Upper lobe of left lung (tissue), 4 donors: ENCODE data around the gene PBX4.

Experiments
- EP300 ChIP-seq, 4 donors: sonication (generic); formaldehyde crosslinking; IDR thresholded peaks; one replicate each; pipeline ENCODE4 v1.5.1; 2017; ENCODE audit warnings: antibody characterized with exemption in 4 of 4, control low read depth in 2 of 4
- TF ChIP-seq, protein P1 (sequence below), 6 experiments: fragments of 450-650 bp in 4 of 6; fragments of 200-600 bp in 2 of 6; sonication (generic) in 2 of 6; IDR thresholded peaks; one replicate each; pipeline ENCODE4 v1.5.1; 2016 to 2019; ENCODE audit warnings: antibody characterized with exemption in 6 of 6

DNA sequence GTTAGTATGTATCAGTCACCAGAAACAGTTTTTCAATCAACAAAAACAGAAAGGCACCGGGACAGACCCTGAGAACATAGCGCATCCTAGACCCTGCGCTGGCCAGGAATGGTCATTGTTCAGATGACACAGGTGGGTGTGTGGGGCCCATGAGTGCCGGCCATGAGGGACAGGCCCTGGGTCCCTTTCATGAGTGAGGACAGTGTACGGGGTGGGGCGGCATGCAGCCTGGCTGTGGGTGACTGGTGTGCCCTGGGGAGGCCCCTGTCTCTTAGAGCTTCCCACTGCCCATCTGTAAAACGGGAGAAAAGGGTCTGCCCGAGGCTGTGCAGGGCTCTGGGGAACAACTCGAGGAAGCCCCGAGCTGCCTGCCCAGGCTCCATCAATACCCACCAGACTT, 25.8 kb downstream of the PBX4 start:
- TF ChIP-seq, protein P1, sequence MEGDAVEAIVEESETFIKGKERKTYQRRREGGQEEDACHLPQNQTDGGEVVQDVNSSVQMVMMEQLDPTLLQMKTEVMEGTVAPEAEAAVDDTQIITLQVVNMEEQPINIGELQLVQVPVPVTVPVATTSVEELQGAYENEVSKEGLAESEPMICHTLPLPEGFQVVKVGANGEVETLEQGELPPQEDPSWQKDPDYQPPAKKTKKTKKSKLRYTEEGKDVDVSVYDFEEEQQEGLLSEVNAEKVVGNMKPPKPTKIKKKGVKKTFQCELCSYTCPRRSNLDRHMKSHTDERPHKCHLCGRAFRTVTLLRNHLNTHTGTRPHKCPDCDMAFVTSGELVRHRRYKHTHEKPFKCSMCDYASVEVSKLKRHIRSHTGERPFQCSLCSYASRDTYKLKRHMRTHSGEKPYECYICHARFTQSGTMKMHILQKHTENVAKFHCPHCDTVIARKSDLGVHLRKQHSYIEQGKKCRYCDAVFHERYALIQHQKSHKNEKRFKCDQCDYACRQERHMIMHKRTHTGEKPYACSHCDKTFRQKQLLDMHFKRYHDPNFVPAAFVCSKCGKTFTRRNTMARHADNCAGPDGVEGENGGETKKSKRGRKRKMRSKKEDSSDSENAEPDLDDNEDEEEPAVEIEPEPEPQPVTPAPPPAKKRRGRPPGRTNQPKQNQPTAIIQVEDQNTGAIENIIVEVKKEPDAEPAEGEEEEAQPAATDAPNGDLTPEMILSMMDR (IDR thresholded peaks at IDR 0.05), result no peak
- no peak for TF ChIP-seq EP300 (IDR thresholded peaks at IDR 0.05)
